WTC11 (cell line): ENCODE data around the gene BTBD9. TPM values are rescaled to one million over a fixed set of nuclear protein-coding genes. Genes with fewer than 3 reads are reported as not detected.

ENCODE experiments used
- ATAC-seq: fragments of 200-7000 bp; cut with Tn5 transposase; 2 replicates; pipeline ENCODE4 v1.10.0; 2021; ENCODE audit warnings: mild to moderate bottlenecking, moderate library complexity
- CTCF ChIA-PET: fragments of 300-600 bp; sonication (Branson Sonifier 250); formaldehyde crosslinking; loops from one replicate; lab custom pipeline; 2021; ENCODE audit warnings: antibody characterized with exemption; lab: Charles Lee
- POLR2A ChIA-PET: fragments of 350-600 bp; sonication (Branson Sonifier 250); formaldehyde crosslinking; loops from one replicate; lab custom pipeline; 2021; ENCODE audit warnings: antibody characterized with exemption; lab: Charles Lee
- DNase-seq: peaks from one replicate; pipeline ENCODE4 v3.0.0; 2021; ENCODE audit warnings: low spot score
- H3K27ac Mint-ChIP-seq: 2 replicates; pipeline ENCODE4 v1.8.0; 2021; ENCODE audit warnings: mixed read lengths
- H3K27me3 Mint-ChIP-seq: 2 replicates; pipeline ENCODE4 v1.8.0; 2021; ENCODE audit warnings: low read depth, mild to moderate bottlenecking, moderate library complexity, mixed read lengths
- H3K36me3 Mint-ChIP-seq: 2 replicates; pipeline ENCODE4 v1.8.0; 2021; ENCODE audit warnings: mixed read lengths
- H3K4me1 Mint-ChIP-seq: 2 replicates; pipeline ENCODE4 v1.8.0; 2022; ENCODE audit warnings: mixed read lengths
- H3K4me3 Mint-ChIP-seq: 2 replicates; pipeline ENCODE4 v1.8.0; 2021; ENCODE audit warnings: mild to moderate bottlenecking, moderate library complexity, mixed read lengths
- H3K9me3 Mint-ChIP-seq: 2 replicates; pipeline ENCODE4 v1.8.0; 2021; ENCODE audit warnings: mixed read lengths
- ATF6 ChIP-seq: sonication (generic); formaldehyde crosslinking; IDR thresholded peaks from 2 replicates; pipeline ENCODE4 v1.8.1; 2023; ENCODE audit warnings: mild to moderate bottlenecking, missing genetic modification reagents
- CREB1 ChIP-seq: sonication (generic); formaldehyde crosslinking; IDR thresholded peaks from 2 replicates; pipeline ENCODE4 v1.8.0; 2023; ENCODE audit warnings: mild to moderate bottlenecking, missing genetic modification reagents
- EMX1 ChIP-seq: fragments of 250-450 bp; sonication (Bioruptor Pico); IDR thresholded peaks from 2 replicates; pipeline ENCODE4 v1.8.0; 2021; ENCODE audit warnings: mild to moderate bottlenecking
- FOXJ3 ChIP-seq: sonication (generic); formaldehyde crosslinking; IDR thresholded peaks from 2 replicates; pipeline ENCODE4 v1.9.0; 2021; ENCODE audit warnings: missing genetic modification reagents, mild to moderate bottlenecking, borderline replicate concordance
- GABPB1 ChIP-seq: sonication (generic); formaldehyde crosslinking; IDR thresholded peaks from 2 replicates; pipeline ENCODE4 v1.8.1; 2023; ENCODE audit warnings: mild to moderate bottlenecking, missing genetic modification reagents
- HMGXB4 ChIP-seq: sonication (generic); formaldehyde crosslinking; IDR thresholded peaks from 2 replicates; pipeline ENCODE4 v1.8.1; 2023; ENCODE audit warnings: mild to moderate bottlenecking, moderate library complexity, missing genetic modification reagents
- KAT7 ChIP-seq: sonication (generic); formaldehyde crosslinking; IDR thresholded peaks from 2 replicates; pipeline ENCODE4 v1.8.1; 2023; ENCODE audit warnings: missing genetic modification reagents, mild to moderate bottlenecking, borderline replicate concordance
- MXD4 ChIP-seq: fragments of 250-450 bp; sonication (Bioruptor Pico); IDR thresholded peaks from 2 replicates; pipeline ENCODE4 v1.8.0; 2021; ENCODE audit warnings: mild to moderate bottlenecking, moderate library complexity, borderline replicate concordance
- NFATC4 ChIP-seq: fragments of 250-450 bp; sonication (Bioruptor Pico); IDR thresholded peaks from 2 replicates; pipeline ENCODE4 v1.9.0; 2021; ENCODE audit warnings: mild to moderate bottlenecking
- NR1H2 ChIP-seq: sonication (generic); formaldehyde crosslinking; IDR thresholded peaks from 2 replicates; pipeline ENCODE4 v1.9.0; 2021; ENCODE audit warnings: mild to moderate bottlenecking, moderate library complexity, missing genetic modification reagents
- PREB ChIP-seq: sonication (generic); formaldehyde crosslinking; IDR thresholded peaks from 2 replicates; pipeline ENCODE4 v1.8.1; 2022; ENCODE audit warnings: mild to moderate bottlenecking, missing genetic modification reagents, moderate library complexity, borderline replicate concordance
- RELA ChIP-seq: sonication (generic); formaldehyde crosslinking; IDR thresholded peaks from 2 replicates; pipeline ENCODE4 v1.8.1; 2022; ENCODE audit warnings: missing genetic modification reagents, mild to moderate bottlenecking, borderline replicate concordance
- RORB ChIP-seq: fragments of 250-450 bp; sonication (Bioruptor Pico); IDR thresholded peaks from 2 replicates; pipeline ENCODE4 v1.9.0; 2021; ENCODE audit warnings: mild to moderate bottlenecking
- TEAD4 ChIP-seq: sonication (generic); formaldehyde crosslinking; IDR thresholded peaks from 2 replicates; pipeline ENCODE4 v1.8.0; 2022; ENCODE audit warnings: mild to moderate bottlenecking, missing genetic modification reagents
- ZNF121 ChIP-seq: sonication (generic); formaldehyde crosslinking; IDR thresholded peaks from 2 replicates; pipeline ENCODE4 v1.8.0; 2023; ENCODE audit warnings: missing genetic modification reagents
- ZNF138 ChIP-seq: sonication (generic); formaldehyde crosslinking; conservative IDR thresholded peaks from 2 replicates; pipeline ENCODE4 v1.8.1; 2022; ENCODE audit warnings: mild to moderate bottlenecking, moderate library complexity, missing genetic modification reagents
- ZNF396 ChIP-seq: fragments of 250-450 bp; sonication (Bioruptor Pico); IDR thresholded peaks from 2 replicates; pipeline ENCODE4 v1.8.0; 2021; ENCODE audit warnings: mild to moderate bottlenecking, moderate library complexity, borderline replicate concordance
- ZNF416 ChIP-seq: fragments of 250-450 bp; sonication (Bioruptor Pico); IDR thresholded peaks from 2 replicates; pipeline ENCODE4 v1.9.0; 2021; ENCODE audit warnings: mild to moderate bottlenecking, inconsistent platforms
- ZNF671 ChIP-seq: fragments of 250-450 bp; sonication (Bioruptor Pico); IDR thresholded peaks from 2 replicates; pipeline ENCODE4 v1.8.0; 2021; ENCODE audit warnings: mild to moderate bottlenecking
- total RNA-seq: library from RNA; stranded (reverse); gene quantifications from 3 replicates; pipeline ENCODE4 v1.2.3, GENCODE V29; 2021
- TF ChIP-seq, protein P1 (sequence below): fragments of 250-450 bp; sonication (Bioruptor Pico); IDR thresholded peaks from 2 replicates; pipeline ENCODE4 v2.1.2; 2022; ENCODE audit warnings: mild to moderate bottlenecking, moderate library complexity
- TF ChIP-seq, protein P2 (sequence below): fragments of 250-450 bp; sonication (Bioruptor Pico); IDR thresholded peaks from 2 replicates; pipeline ENCODE4 v1.9.0; 2021; ENCODE audit warnings: mild to moderate bottlenecking, borderline replicate concordance

The BTBD9 gene
- total RNA-seq, 1 experiment from 2014 or later = 4.2 TPM

DNA sequence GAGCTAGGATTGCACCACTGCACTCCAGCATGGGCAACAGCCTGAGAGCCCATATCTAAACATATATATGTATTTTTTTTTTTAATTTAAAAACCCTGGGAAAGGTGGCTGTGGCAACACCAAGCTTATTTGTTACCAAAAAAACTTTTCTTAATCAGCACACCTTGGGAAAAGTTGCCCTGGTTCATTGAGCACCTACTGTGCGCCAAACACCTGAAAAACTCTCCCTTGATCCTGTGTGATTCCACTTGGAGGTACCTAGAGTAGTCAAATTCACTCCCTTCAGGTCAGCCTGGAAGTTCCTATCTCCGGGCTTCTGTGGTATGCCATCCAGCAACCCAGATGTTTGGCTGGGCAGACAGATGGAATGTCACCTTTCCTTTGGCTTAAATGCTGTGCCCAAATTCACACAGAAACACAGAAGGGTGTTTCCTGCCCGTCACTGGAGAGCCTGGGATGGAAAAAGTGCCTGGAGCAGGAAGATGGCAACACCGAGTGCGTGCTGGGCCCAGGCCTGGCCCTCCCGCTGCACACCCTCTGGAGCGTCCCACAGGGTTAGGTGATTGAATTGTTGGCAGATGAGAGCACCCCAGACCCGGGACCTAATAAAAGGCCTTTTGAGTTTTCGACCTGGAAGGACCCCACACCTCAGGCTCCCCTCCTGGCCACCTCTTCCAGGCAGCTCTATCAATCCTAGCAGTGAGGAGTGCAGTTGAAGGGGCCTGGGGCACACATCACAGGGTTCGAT is 482.7 kb downstream of the BTBD9 start:
- no peaks in the 10 kb centered on the region for H3K9me3 Mint-ChIP-seq
- no peak overlapping the region for H3K27ac Mint-ChIP-seq
- H3K27me3 Mint-ChIP-seq = no peaks in the 10 kb centered on the region
- no peak for TF ChIP-seq ZNF671
- no peak for TF ChIP-seq KAT7 (CRISPR knock-in tag)
- TF ChIP-seq TEAD4 (CRISPR knock-in tag) = no peak
- no peak for TF ChIP-seq EMX1 (CRISPR knock-in tag)
- TF ChIP-seq ZNF396 = no peak
- TF ChIP-seq, protein P1, sequence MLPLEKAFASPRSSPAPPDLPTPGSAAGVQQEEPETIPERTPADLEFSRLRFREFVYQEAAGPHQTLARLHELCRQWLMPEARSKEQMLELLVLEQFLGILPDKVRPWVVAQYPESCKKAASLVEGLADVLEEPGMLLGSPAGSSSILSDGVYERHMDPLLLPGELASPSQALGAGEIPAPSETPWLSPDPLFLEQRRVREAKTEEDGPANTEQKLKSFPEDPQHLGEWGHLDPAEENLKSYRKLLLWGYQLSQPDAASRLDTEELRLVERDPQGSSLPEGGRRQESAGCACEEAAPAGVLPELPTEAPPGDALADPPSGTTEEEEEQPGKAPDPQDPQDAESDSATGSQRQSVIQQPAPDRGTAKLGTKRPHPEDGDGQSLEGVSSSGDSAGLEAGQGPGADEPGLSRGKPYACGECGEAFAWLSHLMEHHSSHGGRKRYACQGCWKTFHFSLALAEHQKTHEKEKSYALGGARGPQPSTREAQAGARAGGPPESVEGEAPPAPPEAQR = no peak
- no peak for TF ChIP-seq GABPB1 (CRISPR knock-in tag)
- no peak for TF ChIP-seq NFATC4 (CRISPR knock-in tag)
- TF ChIP-seq FOXJ3 (CRISPR knock-in tag) = no peak
- TF ChIP-seq, protein P2, sequence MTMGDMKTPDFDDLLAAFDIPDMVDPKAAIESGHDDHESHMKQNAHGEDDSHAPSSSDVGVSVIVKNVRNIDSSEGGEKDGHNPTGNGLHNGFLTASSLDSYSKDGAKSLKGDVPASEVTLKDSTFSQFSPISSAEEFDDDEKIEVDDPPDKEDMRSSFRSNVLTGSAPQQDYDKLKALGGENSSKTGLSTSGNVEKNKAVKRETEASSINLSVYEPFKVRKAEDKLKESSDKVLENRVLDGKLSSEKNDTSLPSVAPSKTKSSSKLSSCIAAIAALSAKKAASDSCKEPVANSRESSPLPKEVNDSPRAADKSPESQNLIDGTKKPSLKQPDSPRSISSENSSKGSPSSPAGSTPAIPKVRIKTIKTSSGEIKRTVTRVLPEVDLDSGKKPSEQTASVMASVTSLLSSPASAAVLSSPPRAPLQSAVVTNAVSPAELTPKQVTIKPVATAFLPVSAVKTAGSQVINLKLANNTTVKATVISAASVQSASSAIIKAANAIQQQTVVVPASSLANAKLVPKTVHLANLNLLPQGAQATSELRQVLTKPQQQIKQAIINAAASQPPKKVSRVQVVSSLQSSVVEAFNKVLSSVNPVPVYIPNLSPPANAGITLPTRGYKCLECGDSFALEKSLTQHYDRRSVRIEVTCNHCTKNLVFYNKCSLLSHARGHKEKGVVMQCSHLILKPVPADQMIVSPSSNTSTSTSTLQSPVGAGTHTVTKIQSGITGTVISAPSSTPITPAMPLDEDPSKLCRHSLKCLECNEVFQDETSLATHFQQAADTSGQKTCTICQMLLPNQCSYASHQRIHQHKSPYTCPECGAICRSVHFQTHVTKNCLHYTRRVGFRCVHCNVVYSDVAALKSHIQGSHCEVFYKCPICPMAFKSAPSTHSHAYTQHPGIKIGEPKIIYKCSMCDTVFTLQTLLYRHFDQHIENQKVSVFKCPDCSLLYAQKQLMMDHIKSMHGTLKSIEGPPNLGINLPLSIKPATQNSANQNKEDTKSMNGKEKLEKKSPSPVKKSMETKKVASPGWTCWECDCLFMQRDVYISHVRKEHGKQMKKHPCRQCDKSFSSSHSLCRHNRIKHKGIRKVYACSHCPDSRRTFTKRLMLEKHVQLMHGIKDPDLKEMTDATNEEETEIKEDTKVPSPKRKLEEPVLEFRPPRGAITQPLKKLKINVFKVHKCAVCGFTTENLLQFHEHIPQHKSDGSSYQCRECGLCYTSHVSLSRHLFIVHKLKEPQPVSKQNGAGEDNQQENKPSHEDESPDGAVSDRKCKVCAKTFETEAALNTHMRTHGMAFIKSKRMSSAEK = no peak
- no peak for TF ChIP-seq ZNF138 (CRISPR knock-in tag)
- no peak for TF ChIP-seq ZNF121 (CRISPR knock-in tag)
- H3K4me1 Mint-ChIP-seq = peaks cover 5% of the 10 kb centered on the region
- H3K4me3 Mint-ChIP-seq = no peak overlapping the region
- CTCF ChIA-PET = interaction anchor here (0.6 to 1.7 kb wide), 3 partner anchors 12 to 162 kb away, joined by 3 to 6 read pairs (median 3); no protein-coding TSS in a partner anchor
- POLR2A ChIA-PET = no interaction called here
- DNase-seq = no peak
- no peak for ATAC-seq
- no peaks in the 10 kb centered on the region for H3K36me3 Mint-ChIP-seq

DNA sequence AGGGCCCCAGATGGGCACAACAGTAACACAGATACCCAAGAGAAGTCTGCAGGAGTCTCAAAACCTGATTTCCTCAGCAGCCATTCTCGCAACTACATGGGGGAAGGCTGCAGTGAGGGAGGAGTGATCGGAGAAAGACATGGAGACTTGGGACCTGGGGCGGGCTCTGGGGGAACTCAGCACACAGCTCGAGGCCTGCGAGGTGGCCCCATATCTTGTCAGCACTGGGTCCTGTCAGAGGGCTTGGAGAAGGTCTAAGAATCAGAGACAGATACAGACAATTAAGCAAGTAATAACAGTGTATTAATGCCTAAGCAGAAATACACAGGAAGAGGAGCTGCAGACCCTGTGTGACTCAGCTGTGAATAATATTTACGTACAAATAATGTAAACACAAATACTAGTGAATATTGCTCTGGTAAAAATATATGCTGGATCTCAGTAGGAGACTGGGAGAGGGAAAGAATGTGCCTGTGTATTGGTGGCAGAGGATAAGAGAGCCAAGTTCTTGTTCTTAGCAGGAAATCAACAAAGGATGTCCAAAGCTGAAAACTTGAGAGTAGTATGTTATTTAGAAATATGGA is 484.0 kb downstream of the BTBD9 start:
- H3K9me3 Mint-ChIP-seq = no peaks in the 10 kb centered on the region
- H3K27me3 Mint-ChIP-seq = no peaks in the 10 kb centered on the region
- ATAC-seq (no peak), DNase-seq (no peak)
- ChIA-PET CTCF (interaction anchor here (0.7 to 1.7 kb wide), 2 partner anchors 13 to 32 kb away, joined by 3 to 6 read pairs; no protein-coding TSS in a partner anchor), POLR2A (no interaction called here)
- H3K27ac Mint-ChIP-seq = peak overlapping the region; percentile 15; the same call in 1 of the 2 replicates
- peaks cover 5% of the 10 kb centered on the region for H3K4me1 Mint-ChIP-seq
- no peak overlapping the region for H3K4me3 Mint-ChIP-seq
- no peaks in the 10 kb centered on the region for H3K36me3 Mint-ChIP-seq
- no peak for TF ChIP-seq EMX1 (CRISPR knock-in tag)
- TF ChIP-seq RELA (CRISPR knock-in tag) = no peak
- TF ChIP-seq NR1H2 = no peak

DNA sequence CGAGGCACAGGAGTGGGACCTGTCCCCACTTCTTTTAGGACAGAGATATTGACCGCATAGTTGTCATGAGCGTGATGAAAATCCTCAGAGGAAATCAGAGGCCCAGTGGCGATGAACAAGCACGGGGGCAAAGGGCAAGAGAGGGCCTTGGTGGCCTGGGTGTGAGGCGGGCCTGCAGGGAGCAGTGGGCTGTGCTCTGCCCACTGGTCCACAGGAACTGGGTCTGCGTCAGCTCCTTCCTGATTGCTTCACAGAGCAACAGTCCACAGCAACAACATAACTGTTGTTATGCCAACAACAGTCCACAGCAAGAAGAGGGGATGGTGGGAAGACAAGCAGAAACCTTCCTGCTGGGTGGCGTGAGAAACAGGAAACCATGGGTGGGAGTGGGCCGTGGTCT is 484.6 kb downstream of the BTBD9 start:
- POLR2A ChIA-PET = no interaction called here
- TF ChIP-seq ZNF416 (no peak), PREB (no peak), ATF6 (CRISPR knock-in tag) (no peak), RELA (CRISPR knock-in tag) (no peak), ZNF671 (no peak), RORB (no peak), ZNF121 (CRISPR knock-in tag) (no peak), CREB1 (CRISPR knock-in tag) (no peak), HMGXB4 (CRISPR knock-in tag) (no peak), MXD4 (no peak)

More for the DNA sequence above, 484.6 kb downstream of the BTBD9 start:
- H3K27me3 Mint-ChIP-seq = no peaks in the 10 kb centered on the region
- H3K4me1 Mint-ChIP-seq = peaks cover 5% of the 10 kb centered on the region
- H3K9me3 Mint-ChIP-seq = no peaks in the 10 kb centered on the region
- 0 out of 2 replicates have a peak overlapping the region, but pooled peaks have one; percentile 2 for H3K27ac Mint-ChIP-seq
- no peak overlapping the region for H3K4me3 Mint-ChIP-seq
- no peaks in the 10 kb centered on the region for H3K36me3 Mint-ChIP-seq
- DNase-seq (no peak), ATAC-seq (no peak)
- CTCF ChIA-PET = no interaction called here
